Liver (tissue), 3 donors: ENCODE measurements around the gene MYLK2.

Experiments
- CTCF ChIP-seq: fragments of 150-350 bp; IDR thresholded peaks from 2 replicates; pipeline ENCODE4 v1.5.1; 2017; ENCODE audit warnings: improper control_type of control experiment, low read depth, low read length; ENCODE audit not compliant: missing input control
- EGR1 ChIP-seq, 2 donors: IDR thresholded peaks; 2 replicates each; pipeline ENCODE4 v1.6.1; 2016 to 2018; ENCODE audit warnings: antibody characterized with exemption in 2 of 2, low read depth in 2 of 2
- FOXA2 ChIP-seq: IDR thresholded peaks from 2 replicates; pipeline ENCODE4 v1.6.1; 2016; ENCODE audit warnings: antibody characterized with exemption
- HNF4G ChIP-seq: IDR thresholded peaks from 2 replicates; pipeline ENCODE4 v1.6.1; 2016; ENCODE audit warnings: antibody characterized with exemption
- NR2F2 ChIP-seq: IDR thresholded peaks from 2 replicates; pipeline ENCODE4 v1.6.1; 2016; ENCODE audit warnings: antibody characterized with exemption
- REST ChIP-seq: IDR thresholded peaks from 2 replicates; pipeline ENCODE4 v1.6.1; 2016; ENCODE audit warnings: antibody characterized with exemption, mild to moderate bottlenecking
- RXRA ChIP-seq, 2 donors: IDR thresholded peaks; 2 replicates each; pipeline ENCODE4 v1.6.1; 2017 to 2018; ENCODE audit warnings: antibody characterized with exemption in 2 of 2, mild to moderate bottlenecking in 1 of 2
- TAF1 ChIP-seq: conservative IDR thresholded peaks from 2 replicates; pipeline ENCODE4 v1.6.1; 2016; ENCODE audit warnings: antibody characterized with exemption, mild to moderate bottlenecking
- YY1 ChIP-seq: IDR thresholded peaks from 2 replicates; pipeline ENCODE4 v1.6.1; 2016; ENCODE audit warnings: antibody characterized with exemption, mild to moderate bottlenecking
- donor health status: healthy.
- donor health status: healthy.

GRCh38 chr20:31853481-31853880, 34.3 kb downstream of the MYLK2 start:
- TF ChIP-seq NR2F2 (no peak), CTCF (no peak), YY1 (no peak), EGR1 (IDR thresholded peaks at IDR 0.05; ENCODE audit: low read depth in 2 of 2) (no peak), TAF1 (no peak), HNF4G (no peak), REST (no peak), RXRA (IDR thresholded peaks at IDR 0.05) (no peak), FOXA2 (no peak)
